SH-SY5Y (cell line): ENCODE data around the gene BMX.

Experiments
- GATA2 ChIP-seq: IDR thresholded peaks from 2 replicates; pipeline ENCODE4 v1.6.1; 2011; ENCODE audit warnings: mild to moderate bottlenecking, low read depth, low read length
- GATA3 ChIP-seq: IDR thresholded peaks from 2 replicates; pipeline ENCODE4 v1.6.1; 2011; ENCODE audit warnings: low read depth, mild to moderate bottlenecking, low read length, moderate library complexity

GRCh38 chrX:15500497-15500966 is at the start of gene BMX:
- TF ChIP-seq GATA3 (no peak), GATA2 (no peak)
